ENCODE data around the gene SLC2A11.

DNA sequence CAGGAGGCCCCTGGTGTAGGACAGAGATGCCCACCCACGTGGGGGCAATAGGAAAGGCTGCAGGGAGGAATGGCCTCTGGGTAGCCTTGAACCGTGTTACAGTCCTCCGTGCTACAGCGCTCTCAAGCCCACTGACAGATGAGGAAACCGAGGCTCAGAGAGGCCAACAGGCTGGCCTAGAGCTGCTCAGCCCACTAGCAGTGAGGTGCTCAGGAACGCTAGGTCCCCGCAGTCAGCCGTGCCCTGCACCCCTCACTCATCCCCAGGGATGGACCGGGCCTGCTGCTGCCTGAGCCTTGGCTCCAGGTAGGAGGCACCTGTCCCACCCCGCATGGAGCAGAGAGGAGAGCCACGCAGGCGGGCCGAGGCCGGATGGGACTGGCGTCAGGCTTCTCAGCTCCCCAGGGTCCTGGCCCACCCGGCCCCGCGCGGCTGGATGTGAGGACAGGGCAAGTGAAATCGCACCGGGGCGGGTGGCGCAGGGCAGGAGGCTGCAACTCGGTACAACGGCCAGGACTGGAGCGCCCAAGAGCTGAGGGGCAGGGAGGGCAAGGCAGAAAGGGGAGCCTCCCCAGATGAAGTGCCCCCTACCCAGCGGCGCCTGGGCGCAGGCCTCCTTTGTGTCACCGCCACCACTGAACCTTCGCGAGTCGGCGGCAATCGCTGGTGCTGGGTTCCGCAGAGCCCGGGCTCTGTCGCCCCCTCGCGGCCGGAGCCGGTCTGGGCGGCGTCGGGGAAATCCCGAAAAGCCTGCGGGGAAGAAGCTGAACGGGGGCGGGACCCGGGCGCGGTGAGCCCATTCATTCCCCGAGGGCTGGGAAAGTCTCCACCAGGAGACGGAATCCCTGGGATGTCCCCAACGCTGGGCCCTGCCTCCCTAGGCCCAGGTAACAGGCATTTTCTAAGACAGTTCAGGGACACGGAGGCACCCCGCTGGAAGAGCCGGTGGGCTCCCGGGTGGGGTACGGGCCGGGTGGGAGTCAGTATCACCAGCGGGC, 8.4 kb upstream of the SLC2A11 start:
- TF ChIP-seq RCOR1 (IDR thresholded peaks at IDR 0.05; ENCODE audit: low read depth, low read length) (no peak), POLR2A (IDR thresholded peaks at IDR 0.05; ENCODE audit: low read length) (no peak), CHD4 (IDR thresholded peaks at IDR 0.05; ENCODE audit: borderline replicate concordance) (no peak), ESRRA (IDR thresholded peaks at IDR 0.05; ENCODE audit: borderline replicate concordance, low read length) (no peak), ELK1 (IDR thresholded peaks at IDR 0.05; ENCODE audit: low read depth, low read length) (no peak), EP300 (IDR thresholded peaks at IDR 0.05) (no peak)
- TF ChIP-seq, protein P1, sequence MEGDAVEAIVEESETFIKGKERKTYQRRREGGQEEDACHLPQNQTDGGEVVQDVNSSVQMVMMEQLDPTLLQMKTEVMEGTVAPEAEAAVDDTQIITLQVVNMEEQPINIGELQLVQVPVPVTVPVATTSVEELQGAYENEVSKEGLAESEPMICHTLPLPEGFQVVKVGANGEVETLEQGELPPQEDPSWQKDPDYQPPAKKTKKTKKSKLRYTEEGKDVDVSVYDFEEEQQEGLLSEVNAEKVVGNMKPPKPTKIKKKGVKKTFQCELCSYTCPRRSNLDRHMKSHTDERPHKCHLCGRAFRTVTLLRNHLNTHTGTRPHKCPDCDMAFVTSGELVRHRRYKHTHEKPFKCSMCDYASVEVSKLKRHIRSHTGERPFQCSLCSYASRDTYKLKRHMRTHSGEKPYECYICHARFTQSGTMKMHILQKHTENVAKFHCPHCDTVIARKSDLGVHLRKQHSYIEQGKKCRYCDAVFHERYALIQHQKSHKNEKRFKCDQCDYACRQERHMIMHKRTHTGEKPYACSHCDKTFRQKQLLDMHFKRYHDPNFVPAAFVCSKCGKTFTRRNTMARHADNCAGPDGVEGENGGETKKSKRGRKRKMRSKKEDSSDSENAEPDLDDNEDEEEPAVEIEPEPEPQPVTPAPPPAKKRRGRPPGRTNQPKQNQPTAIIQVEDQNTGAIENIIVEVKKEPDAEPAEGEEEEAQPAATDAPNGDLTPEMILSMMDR (IDR thresholded peaks at IDR 0.05), result peak; percentile 83
- TF ChIP-seq, protein P2, sequence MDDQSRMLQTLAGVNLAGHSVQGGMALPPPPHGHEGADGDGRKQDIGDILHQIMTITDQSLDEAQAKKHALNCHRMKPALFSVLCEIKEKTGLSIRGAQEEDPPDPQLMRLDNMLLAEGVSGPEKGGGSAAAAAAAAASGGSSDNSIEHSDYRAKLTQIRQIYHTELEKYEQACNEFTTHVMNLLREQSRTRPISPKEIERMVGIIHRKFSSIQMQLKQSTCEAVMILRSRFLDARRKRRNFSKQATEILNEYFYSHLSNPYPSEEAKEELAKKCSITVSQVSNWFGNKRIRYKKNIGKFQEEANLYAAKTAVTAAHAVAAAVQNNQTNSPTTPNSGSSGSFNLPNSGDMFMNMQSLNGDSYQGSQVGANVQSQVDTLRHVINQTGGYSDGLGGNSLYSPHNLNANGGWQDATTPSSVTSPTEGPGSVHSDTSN (IDR thresholded peaks at IDR 0.05), result no peak

Data from A549 (cell line).